ENCODE data around the gene GRAP2. TPM values are rescaled to one million over a fixed set of nuclear protein-coding genes. Genes with fewer than 3 reads are reported as not detected.

GRAP2 gene
- total RNA-seq, 2 experiments from 2014 or later = 263 to 266 TPM

DNA sequence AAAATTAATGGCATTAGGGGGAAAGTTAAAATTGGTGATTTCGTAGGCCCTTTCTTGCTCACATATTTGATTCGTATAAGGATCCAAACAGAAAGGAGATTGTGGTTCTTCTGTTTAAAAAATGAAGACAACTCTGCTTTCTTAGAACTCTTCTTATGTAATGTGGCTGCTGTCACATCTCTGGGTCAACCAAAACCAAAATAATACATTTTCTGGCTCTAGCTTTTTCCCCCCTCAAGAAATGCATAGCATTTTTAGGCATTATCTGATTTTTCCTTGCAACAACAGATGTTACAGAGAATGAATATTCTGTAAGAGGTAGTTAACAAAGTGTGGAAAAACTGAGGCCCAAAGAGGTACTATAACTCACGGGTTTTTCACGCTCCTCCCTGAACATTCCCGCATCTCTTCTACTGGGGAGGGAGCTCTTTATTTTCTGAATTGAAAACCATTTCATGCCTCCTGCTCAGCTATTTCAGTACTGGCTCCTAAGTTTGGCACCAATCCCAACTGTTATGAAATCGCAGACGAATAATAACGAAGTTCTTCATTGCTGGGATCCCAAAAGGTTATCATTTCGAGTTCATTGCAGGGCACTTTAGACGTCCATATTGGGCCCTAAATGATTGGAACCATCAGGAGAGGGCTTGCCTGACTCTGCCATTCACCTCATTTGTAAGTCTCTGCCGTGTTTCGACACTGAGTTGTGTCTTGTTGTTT lies 17.1 kb downstream of the GRAP2 start:
- Mint-ChIP-seq H3K4me3 (peak overlapping the region; percentile 99), H3K36me3 (peaks cover 48% of the 10 kb centered on the region), H3K27ac (peak overlapping the region; percentile 96), H3K9me3 (no peaks in the 10 kb centered on the region), H3K27me3 (no peaks in the 10 kb centered on the region), H3K4me1 (peaks cover 80% of the 10 kb centered on the region)
- ATAC-seq (ENCODE audit: low read depth) (no peak), DNase-seq (no peak)
- POLR2A ChIA-PET = interaction anchor here (1.6 to 17.3 kb wide), 6 partner anchors 8 to 144 kb away, joined by 4 to 543 read pairs (median 42); partner anchors contain the start of gene GRAP2

DNA sequence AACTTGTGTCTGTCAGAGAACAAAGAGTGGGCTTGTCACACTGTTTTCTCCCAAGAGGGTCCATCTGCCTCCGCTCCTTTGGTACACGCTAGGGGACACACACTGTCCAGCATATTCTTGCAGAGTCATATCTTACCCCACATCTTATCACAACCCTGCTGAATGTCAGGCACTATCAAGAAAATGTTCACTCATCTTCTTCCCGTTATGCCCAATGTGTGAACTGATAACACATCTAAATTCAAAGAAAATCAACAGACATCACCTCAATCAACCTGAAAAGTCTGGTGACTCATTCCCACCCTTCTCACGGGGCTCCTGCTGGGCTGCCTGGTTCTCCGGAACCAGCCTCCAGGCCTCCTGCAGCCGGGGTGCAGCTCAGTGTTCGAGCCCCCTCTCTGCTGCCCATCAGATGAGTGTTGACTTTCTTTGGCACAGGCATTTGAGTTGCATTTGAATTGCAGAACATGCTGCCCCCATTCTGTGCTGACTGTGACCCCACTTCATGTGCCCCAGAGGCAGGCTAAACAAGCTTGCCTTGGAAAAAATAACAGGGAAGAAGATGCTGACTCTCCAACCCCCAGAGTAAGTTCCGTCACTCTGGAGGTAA lies 19.4 kb downstream of the GRAP2 start:
- Mint-ChIP-seq H3K27ac (peak overlapping the region; percentile 97), H3K4me1 (peaks cover 78% of the 10 kb centered on the region), H3K9me3 (no peaks in the 10 kb centered on the region), H3K27me3 (no peaks in the 10 kb centered on the region), H3K4me3 (peak overlapping the region; percentile 89), H3K36me3 (peaks cover 46% of the 10 kb centered on the region)
- no peak for DNase-seq
- POLR2A ChIA-PET = interaction anchor here (0.5 to 11.8 kb wide), 11 partner anchors 9 to 436 kb away, joined by 3 to 543 read pairs (median 8); partner anchors contain the start of gene GRAP2
- ATAC-seq (ENCODE audit: low read depth) = peak; percentile 49

DNA sequence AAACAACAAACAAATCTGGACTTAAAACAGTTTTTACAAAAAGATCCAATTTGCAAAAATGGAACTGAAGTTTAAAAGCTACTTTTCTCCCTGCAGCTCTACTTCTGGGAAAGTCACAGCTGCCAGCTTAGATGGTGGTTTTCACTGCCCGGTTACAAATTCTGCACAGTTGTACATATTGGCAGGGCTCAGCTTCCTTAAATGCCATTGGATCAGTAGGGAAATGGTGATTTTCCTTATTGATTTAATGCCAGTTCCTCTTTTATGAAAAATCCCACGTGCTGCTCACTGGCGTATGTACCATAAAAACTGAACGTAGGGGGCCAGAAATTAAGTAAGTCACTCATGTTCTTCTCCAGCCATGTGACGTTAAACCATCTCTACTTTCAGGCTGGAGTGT lies 22.8 kb downstream of the GRAP2 start:
- POLR2A ChIA-PET = interaction anchor here (0.6 to 11.8 kb wide), 7 partner anchors 10 to 400 kb away, joined by 3 to 543 read pairs (median 4); no protein-coding TSS in a partner anchor
- ATAC-seq (ENCODE audit: low read depth) (no peak), DNase-seq (no peak)
- Mint-ChIP-seq H3K27me3 (no peaks in the 10 kb centered on the region), H3K36me3 (peaks cover 56% of the 10 kb centered on the region), H3K27ac (no peak overlapping the region), H3K4me1 (peaks cover 59% of the 10 kb centered on the region), H3K4me3 (no peak overlapping the region), H3K9me3 (no peaks in the 10 kb centered on the region)

DNA sequence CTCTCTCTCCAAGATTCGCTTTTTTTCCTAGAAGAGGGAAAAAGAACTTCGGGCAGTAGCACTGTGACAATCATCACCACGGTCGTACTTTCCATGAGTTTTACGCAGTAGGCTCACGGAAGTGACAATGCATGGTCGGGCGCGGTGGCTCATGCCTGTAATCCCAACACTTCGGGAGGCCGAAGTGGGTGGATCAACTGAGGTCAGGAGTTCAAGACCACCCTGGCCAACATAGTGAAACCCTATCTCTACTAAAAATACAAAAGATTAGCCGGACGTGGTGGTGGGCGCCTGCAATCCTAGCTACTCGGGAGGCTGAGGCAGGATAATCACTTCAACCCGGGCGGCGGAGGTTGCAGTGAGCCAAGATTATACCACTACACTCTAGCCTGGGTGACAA lies 23.4 kb downstream of the GRAP2 start:
- Mint-ChIP-seq H3K4me1 (peaks cover 59% of the 10 kb centered on the region), H3K27me3 (no peaks in the 10 kb centered on the region), H3K27ac (no peak overlapping the region), H3K4me3 (no peak overlapping the region), H3K36me3 (peaks cover 56% of the 10 kb centered on the region), H3K9me3 (no peaks in the 10 kb centered on the region)
- POLR2A ChIA-PET = interaction anchor here (1.1 to 11.8 kb wide), 5 partner anchors 10 to 24 kb away, joined by 3 to 543 read pairs (median 21); no protein-coding TSS in a partner anchor
- ATAC-seq (ENCODE audit: low read depth) (no peak), DNase-seq (no peak)

- peak; percentile 1 for ATAC-seq (ENCODE audit: low read depth)
- no peaks in the 10 kb centered on the region for H3K27me3 Mint-ChIP-seq
- peaks cover 49% of the 10 kb centered on the region for H3K4me1 Mint-ChIP-seq
- H3K36me3 Mint-ChIP-seq = peaks cover 47% of the 10 kb centered on the region
- no peak for DNase-seq
- H3K27ac Mint-ChIP-seq = no peak overlapping the region
- H3K9me3 Mint-ChIP-seq = no peaks in the 10 kb centered on the region
- H3K4me3 Mint-ChIP-seq = no peak overlapping the region
- POLR2A ChIA-PET = interaction anchor here (1.6 to 11.8 kb wide), 6 partner anchors 9 to 33 kb away, joined by 4 to 543 read pairs (median 25); partner anchors contain the start of gene GRAP2
Observed at GRCh38 chr22:39925273-39925672, 24.4 kb downstream of the GRAP2 start.

DNA sequence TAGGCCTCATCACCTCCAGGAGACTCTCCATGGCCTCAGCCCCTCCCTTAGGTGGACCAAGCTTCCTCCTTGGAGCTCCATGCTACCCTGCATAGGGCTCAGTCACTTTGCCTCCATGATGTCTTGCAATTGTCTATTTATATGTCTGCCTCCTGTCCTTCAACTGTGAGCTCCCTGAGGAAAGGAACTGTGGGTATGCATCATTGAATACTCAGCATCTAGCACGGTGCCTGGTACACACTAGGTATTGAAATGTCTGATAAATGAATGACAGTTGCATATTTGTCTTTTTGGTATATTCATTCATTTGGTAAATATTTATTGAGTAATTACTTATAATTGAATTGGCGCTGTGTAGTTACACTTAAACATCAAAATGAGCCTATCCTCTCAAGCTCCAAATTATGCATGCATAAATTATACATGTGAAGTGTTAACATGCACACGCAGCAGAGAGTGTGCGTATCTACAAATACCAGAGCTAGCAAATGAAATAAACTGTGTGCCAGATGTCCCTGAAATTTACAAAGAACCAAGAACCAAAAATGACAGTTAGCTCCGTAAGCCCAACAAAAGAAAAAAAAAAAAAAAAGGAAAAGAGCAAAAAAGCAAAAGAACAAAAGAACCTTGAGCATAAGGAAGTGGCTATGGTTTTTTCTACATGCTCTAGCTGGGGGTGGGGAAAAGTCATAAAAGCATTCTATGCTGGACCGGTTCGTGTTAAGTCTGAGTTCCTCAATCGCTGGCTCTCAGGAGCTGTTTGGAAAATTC lies 25.2 kb downstream of the GRAP2 start:
- no peak overlapping the region for H3K27ac Mint-ChIP-seq
- peaks cover 43% of the 10 kb centered on the region for H3K36me3 Mint-ChIP-seq
- H3K27me3 Mint-ChIP-seq = no peaks in the 10 kb centered on the region
- POLR2A ChIA-PET = interaction anchor here (0.6 to 11.8 kb wide), 12 partner anchors 8 to 493 kb away, joined by 3 to 543 read pairs (median 6); partner anchors contain the start of gene GRAP2
- H3K4me1 Mint-ChIP-seq = peaks cover 41% of the 10 kb centered on the region
- DNase-seq (no peak), ATAC-seq (ENCODE audit: low read depth) (peak; percentile 30)
- H3K9me3 Mint-ChIP-seq = no peaks in the 10 kb centered on the region
- H3K4me3 Mint-ChIP-seq = no peak overlapping the region

DNA sequence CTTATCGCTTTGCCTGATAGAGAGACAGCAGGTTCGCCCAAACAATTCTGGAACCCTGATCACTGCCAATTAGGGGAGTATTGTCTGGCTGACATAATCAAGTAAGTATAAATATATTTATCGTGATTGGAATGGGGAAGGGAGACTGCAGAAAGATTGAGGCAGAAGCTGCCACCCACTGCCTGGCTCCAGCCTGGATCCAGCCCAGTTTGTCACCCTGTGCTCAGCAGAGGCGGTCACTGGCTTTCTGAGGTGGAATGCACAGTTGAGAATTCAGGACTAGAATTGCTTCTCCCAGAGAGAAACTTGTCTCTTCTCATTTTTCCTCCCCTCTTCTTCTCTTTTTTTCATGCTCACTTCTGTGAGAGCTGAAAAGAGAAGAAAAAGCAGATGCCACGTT lies 25.9 kb downstream of the GRAP2 start:
- H3K9me3 Mint-ChIP-seq = no peaks in the 10 kb centered on the region
- ATAC-seq (ENCODE audit: low read depth) = no peak
- peaks cover 43% of the 10 kb centered on the region for H3K36me3 Mint-ChIP-seq
- no peak for DNase-seq
- H3K27ac Mint-ChIP-seq = no peak overlapping the region
- H3K4me1 Mint-ChIP-seq = peaks cover 38% of the 10 kb centered on the region
- H3K4me3 Mint-ChIP-seq = no peak overlapping the region
- POLR2A ChIA-PET = interaction anchor here (0.7 to 11.8 kb wide), 7 partner anchors 11 to 407 kb away, joined by 3 to 543 read pairs (median 17); partner anchors contain the start of gene GRAP2
- H3K27me3 Mint-ChIP-seq = no peaks in the 10 kb centered on the region

DNA sequence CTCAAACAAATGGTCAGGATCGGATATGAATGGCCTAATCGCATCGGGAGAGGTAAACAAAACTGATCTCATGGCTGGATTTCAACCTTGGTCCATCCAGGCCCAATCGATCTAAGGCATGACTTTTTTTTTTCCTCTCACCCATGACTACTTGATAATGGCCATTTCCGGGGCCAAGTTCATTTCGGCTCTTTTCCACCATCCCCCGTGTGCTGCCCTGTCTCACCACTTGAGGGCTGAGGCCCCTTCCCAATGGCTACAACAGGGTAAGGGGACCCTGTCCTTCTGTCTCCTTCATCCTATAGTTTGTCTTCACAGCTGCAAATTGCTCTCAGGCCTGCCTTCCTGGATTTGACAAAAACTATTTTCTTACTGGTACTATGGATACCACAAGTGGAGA lies 26.7 kb downstream of the GRAP2 start:
- Mint-ChIP-seq H3K4me3 (no peak overlapping the region), H3K27me3 (no peaks in the 10 kb centered on the region), H3K36me3 (peaks cover 37% of the 10 kb centered on the region), H3K4me1 (peaks cover 34% of the 10 kb centered on the region), H3K27ac (no peak overlapping the region), H3K9me3 (no peaks in the 10 kb centered on the region)
- ATAC-seq (ENCODE audit: low read depth) (peak; percentile 24), DNase-seq (no peak)
- POLR2A ChIA-PET = interaction anchor here (2.8 to 11.8 kb wide), 4 partner anchors 11 to 26 kb away, joined by 17 to 543 read pairs (median 25); partner anchors contain the start of gene GRAP2

GRCh38 chr22:39928536-39929520 lies 27.9 kb downstream of the GRAP2 start:
- POLR2A ChIA-PET = interaction anchor here (0.9 to 11.8 kb wide), 7 partner anchors 8 to 270 kb away, joined by 3 to 543 read pairs (median 4); no protein-coding TSS in a partner anchor
- DNase-seq (no peak), ATAC-seq (ENCODE audit: low read depth) (no peak)
- H3K4me3 Mint-ChIP-seq = no peak overlapping the region
- H3K27me3 Mint-ChIP-seq = no peaks in the 10 kb centered on the region
- peaks cover 38% of the 10 kb centered on the region for H3K4me1 Mint-ChIP-seq
- no peaks in the 10 kb centered on the region for H3K9me3 Mint-ChIP-seq
- no peak overlapping the region for H3K27ac Mint-ChIP-seq
- peaks cover 45% of the 10 kb centered on the region for H3K36me3 Mint-ChIP-seq

DNA sequence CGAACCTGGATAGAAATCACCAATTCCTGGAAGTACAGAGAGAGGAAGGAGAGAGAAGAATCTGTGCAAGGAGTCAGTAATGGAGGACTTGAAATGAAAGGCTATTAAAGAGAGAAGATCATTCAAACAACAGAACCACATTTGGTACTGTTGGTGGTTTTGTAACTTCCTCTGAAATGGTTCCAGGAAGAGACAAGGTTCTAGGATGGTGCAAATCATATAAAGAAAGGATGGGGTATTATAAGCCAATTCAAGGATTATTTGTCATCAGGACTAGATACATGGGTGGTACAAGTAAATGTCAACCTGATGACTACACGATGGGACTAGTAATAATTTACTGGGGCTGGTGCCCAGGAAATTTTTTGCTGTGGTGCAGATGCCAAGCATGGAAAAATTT lies 30.4 kb downstream of the GRAP2 start:
- ATAC-seq (ENCODE audit: low read depth) (peak; percentile 8), DNase-seq (no peak)
- no peak overlapping the region for H3K27ac Mint-ChIP-seq
- peaks cover 37% of the 10 kb centered on the region for H3K4me1 Mint-ChIP-seq
- no peaks in the 10 kb centered on the region for H3K9me3 Mint-ChIP-seq
- no peaks in the 10 kb centered on the region for H3K27me3 Mint-ChIP-seq
- POLR2A ChIA-PET = interaction anchor here (1.1 to 11.8 kb wide), 5 partner anchors 10 to 113 kb away, joined by 4 to 543 read pairs (median 8); no protein-coding TSS in a partner anchor
- peaks cover 47% of the 10 kb centered on the region for H3K36me3 Mint-ChIP-seq
- no peak overlapping the region for H3K4me3 Mint-ChIP-seq

GRCh38 chr22:39932166-39932565 lies 31.3 kb downstream of the GRAP2 start:
- Mint-ChIP-seq H3K36me3 (peaks cover 45% of the 10 kb centered on the region), H3K9me3 (no peaks in the 10 kb centered on the region), H3K27ac (no peak overlapping the region), H3K27me3 (no peaks in the 10 kb centered on the region), H3K4me1 (peaks cover 46% of the 10 kb centered on the region), H3K4me3 (no peak overlapping the region)
- POLR2A ChIA-PET = interaction anchor here (0.7 to 4.1 kb wide), 16 partner anchors 7 to 415 kb away, joined by 3 to 59 read pairs (median 5); partner anchors contain the start of genes ADSL and GRAP2
- DNase-seq (no peak), ATAC-seq (ENCODE audit: low read depth) (no peak)

All from activated naive CD8-positive, alpha-beta T cell treated with anti-CD3 and anti-CD28 coated beads, Interleukin-2, amount 10 ng/mL, durations not matched to agents 7 days and 5 days (primary cell).